H9 (cell line): Measurements from ENCODE around the gene TMEM47. TPM values are rescaled to one million over a fixed set of nuclear protein-coding genes. Genes with fewer than 3 reads are reported as not detected.

Experiments
- DNase-seq: peaks from one replicate; pipeline ENCODE4 v3.0.0-alpha.2; 2017
- H2AFZ ChIP-seq: one replicate; pipeline ENCODE4 v1.6.1; 2013; ENCODE audit warnings: mild to moderate bottlenecking, low read length, control low read depth, moderate library complexity
- H2AK5ac ChIP-seq: 2 replicates; pipeline ENCODE4 v1.6.1; 2013; ENCODE audit warnings: low read length, control low read depth, mixed read lengths; ENCODE audit not compliant: insufficient read length
- H2BK120ac ChIP-seq: one replicate; pipeline ENCODE4 v1.6.1; 2013; ENCODE audit warnings: low read depth, mild to moderate bottlenecking, low read length, control low read depth, inconsistent platforms; ENCODE audit not compliant: poor library complexity, severe bottlenecking
- H2BK12ac ChIP-seq: 2 replicates; pipeline ENCODE4 v1.6.1; 2013; ENCODE audit warnings: low read length, control low read depth, mixed read lengths, low read depth; ENCODE audit not compliant: insufficient read length
- H2BK15ac ChIP-seq: 2 replicates; pipeline ENCODE4 v1.6.1; 2013; ENCODE audit warnings: low read depth, low read length, control low read depth
- H2BK20ac ChIP-seq: one replicate; pipeline ENCODE4 v1.6.1; 2013; ENCODE audit warnings: low read depth, mild to moderate bottlenecking, low read length, control low read depth, inconsistent platforms; ENCODE audit not compliant: poor library complexity, severe bottlenecking
- H2BK5ac ChIP-seq: 2 replicates; pipeline ENCODE4 v1.6.1; 2013; ENCODE audit warnings: low read length, control low read depth, mixed read lengths; ENCODE audit not compliant: insufficient read length
- H3K14ac ChIP-seq: 2 replicates; pipeline ENCODE4 v1.6.1; 2013; ENCODE audit warnings: low read length, control low read depth; ENCODE audit not compliant: insufficient read depth
- H3K18ac ChIP-seq: 2 replicates; pipeline ENCODE4 v1.6.1; 2013; ENCODE audit warnings: low read depth, mild to moderate bottlenecking, mixed read lengths, low read length, control low read depth; ENCODE audit not compliant: insufficient read length
- H3K23ac ChIP-seq: 2 replicates; pipeline ENCODE4 v1.6.1; 2013; ENCODE audit warnings: low read length, control low read depth, mixed read lengths, low read depth; ENCODE audit not compliant: insufficient read length
- H3K23me2 ChIP-seq: 2 replicates; pipeline ENCODE4 v1.6.1; 2013; ENCODE audit warnings: low read depth, mild to moderate bottlenecking, mixed read lengths, low read length, control low read depth; ENCODE audit not compliant: insufficient read length, poor library complexity, severe bottlenecking
- H3K27ac ChIP-seq: 2 replicates; pipeline ENCODE4 v1.5.1; 2013; ENCODE audit warnings: low read length, control low read depth, mixed read lengths, low read depth; ENCODE audit not compliant: insufficient read length
- H3K27me3 ChIP-seq: 2 replicates; pipeline ENCODE4 v1.6.1; 2013; ENCODE audit warnings: low read length, control low read depth, inconsistent platforms; ENCODE audit not compliant: insufficient read depth
- H3K4ac ChIP-seq: 2 replicates; pipeline ENCODE4 v1.6.1; 2013; ENCODE audit warnings: low read depth, mild to moderate bottlenecking, control low read depth, inconsistent platforms, low read length, moderate library complexity
- H3K4me1 ChIP-seq: 2 replicates; pipeline ENCODE4 v1.6.1; 2013; ENCODE audit warnings: low read length, control low read depth, inconsistent platforms; ENCODE audit not compliant: insufficient read depth
- H3K4me2 ChIP-seq: 2 replicates; pipeline ENCODE4 v1.6.1; 2013; ENCODE audit warnings: low read length, control low read depth, mixed read lengths; ENCODE audit not compliant: insufficient read length, insufficient read depth
- H3K56ac ChIP-seq: 2 replicates; pipeline ENCODE4 v1.6.1; 2013; ENCODE audit warnings: low read depth, mild to moderate bottlenecking, mixed read lengths, low read length, control low read depth; ENCODE audit not compliant: insufficient read length
- H3K79me1 ChIP-seq: 2 replicates; pipeline ENCODE4 v1.6.1; 2013; ENCODE audit warnings: low read depth, mild to moderate bottlenecking, moderate library complexity, low read length, control low read depth, inconsistent platforms; ENCODE audit not compliant: insufficient read depth, poor library complexity, severe bottlenecking
- H3K79me2 ChIP-seq: 2 replicates; pipeline ENCODE4 v1.6.1; 2013; ENCODE audit warnings: low read length, control low read depth, inconsistent platforms; ENCODE audit not compliant: insufficient read depth
- H3K9ac ChIP-seq: 2 replicates; pipeline ENCODE4 v1.6.1; 2013; ENCODE audit warnings: low read length, control low read depth, mixed read lengths; ENCODE audit not compliant: insufficient read length; ENCODE audit errors: extremely low read depth
- H3K9me3 ChIP-seq: one replicate; pipeline ENCODE4 v1.6.1; 2013; ENCODE audit warnings: low read depth, low read length, inconsistent platforms; ENCODE audit not compliant: control insufficient read depth
- H3T11ph ChIP-seq: one replicate; pipeline ENCODE4 v1.6.1; 2013; ENCODE audit warnings: mild to moderate bottlenecking, low read length, control low read depth, inconsistent platforms
- H4K20me1 ChIP-seq: one replicate; pipeline ENCODE4 v1.6.1; 2013; ENCODE audit not compliant: control insufficient read depth, insufficient read length, insufficient read depth
- H4K5ac ChIP-seq: 2 replicates; pipeline ENCODE4 v1.6.1; 2013; ENCODE audit warnings: low read depth, mild to moderate bottlenecking, mixed read lengths, low read length, control low read depth; ENCODE audit not compliant: insufficient read length
- H4K8ac ChIP-seq: replicated peaks from 2 replicates; pipeline ENCODE4 v1.6.1; 2013; ENCODE audit warnings: low read length, control low read depth, mixed read lengths, low read depth; ENCODE audit not compliant: insufficient read length
- H4K91ac ChIP-seq: 2 replicates; pipeline ENCODE4 v1.6.1; 2013; ENCODE audit warnings: low read depth, mild to moderate bottlenecking, moderate library complexity, mixed read lengths, low read length, control low read depth; ENCODE audit not compliant: insufficient read length
- H3K27ac Mint-ChIP-seq, 3 experiments: 2 replicates in 2 of 3; 3 replicates in 1 of 3; pipeline ENCODE4 v1.8.0; 2020 to 2021; ENCODE audit warnings: mixed read lengths in 3 of 3, mild to moderate bottlenecking in 1 of 3, moderate library complexity in 1 of 3
- H3K27me3 Mint-ChIP-seq: 2 replicates; pipeline ENCODE4 v1.8.0; 2021; ENCODE audit warnings: low read depth, mild to moderate bottlenecking, moderate library complexity, mixed read lengths
- H3K36me3 Mint-ChIP-seq, 3 experiments: 2 replicates in 2 of 3; 3 replicates in 1 of 3; pipeline ENCODE4 v1.8.0; 2020 to 2021; ENCODE audit warnings: low read depth in 3 of 3, mixed read lengths in 3 of 3; ENCODE audit not compliant: insufficient read depth in 1 of 3
- H3K4me1 Mint-ChIP-seq, 2 experiments: 2 replicates each; pipeline ENCODE4 v1.8.0; 2020; ENCODE audit warnings: mixed read lengths in 2 of 2
- H3K4me3 Mint-ChIP-seq, 2 experiments: 2 replicates in 1 of 2; 3 replicates in 1 of 2; pipeline ENCODE4 v1.8.0; 2020 to 2021; ENCODE audit warnings: mild to moderate bottlenecking in 2 of 2, mixed read lengths in 2 of 2, moderate library complexity in 1 of 2
- H3K9me3 Mint-ChIP-seq, 2 experiments: 2 replicates in 1 of 2; 3 replicates in 1 of 2; pipeline ENCODE4 v1.8.0; 2020; ENCODE audit warnings: mild to moderate bottlenecking in 2 of 2, mixed read lengths in 2 of 2, moderate library complexity in 1 of 2
- CTCF ChIP-seq: fragments of 200-600 bp; sonication (generic); conservative IDR thresholded peaks from 3 replicates; pipeline ENCODE4 v1.8.0; 2021; ENCODE audit warnings: antibody characterized with exemption, mild to moderate bottlenecking
- WGBS: extraction: QIAGEN DNeasy Blood & Tissue Kit; methylation state at CpG from one replicate; pipeline ENCODE4 v1.1.7; 2013; ENCODE audit warnings: missing lambda C conversion rate, low lambda C conversion rate, mixed read lengths; ENCODE audit not compliant: insufficient read length; ENCODE audit errors: extremely low coverage; 5-methylcytosine and 5-hydroxymethylcytosine counted together
- total RNA-seq: library from RNA; stranded (reverse); gene quantifications from 2 replicates; pipeline ENCODE4 v1.2.1, GENCODE V29; 2021

TMEM47 gene
- total RNA-seq, 1 experiment from 2014 or later = 26.0 TPM

GRCh38 chrX:34585561-34585960, 71.5 kb downstream of the TMEM47 start:
- no peak overlapping the region for H2BK15ac ChIP-seq
- H3K27me3 ChIP-seq = no peaks in the 10 kb centered on the region
- H3K4me1 ChIP-seq = no peaks in the 10 kb centered on the region
- no peak for DNase-seq
- H2BK5ac ChIP-seq = no peak overlapping the region
- no peak overlapping the region for H3K27ac ChIP-seq
- H4K20me1 ChIP-seq = no peaks in the 10 kb centered on the region
- no peak overlapping the region for H3K4ac ChIP-seq
- Mint-ChIP-seq H3K9me3 (peaks cover 13 to 61% of the 10 kb centered on the region in 2 experiments; a peak in 4 of 5 replicates), H3K4me1 (peaks cover 21 to 22% of the 10 kb centered on the region in 2 experiments), H3K36me3 (peaks cover 0 to 20% (median 0%) of the 10 kb centered on the region in 3 experiments; a peak in 3 of 7 replicates), H3K27ac (no peak overlapping the region), H3K27me3 (no peaks in the 10 kb centered on the region), H3K4me3 (no peak overlapping the region)
- no peak overlapping the region for H3K14ac ChIP-seq
- WGBS = no CpG with 5 or more reads among the region's 5 CpGs
- H4K8ac ChIP-seq = no peak overlapping the region
- H3K18ac ChIP-seq = no peak overlapping the region
- no peak overlapping the region for H3K4me2 ChIP-seq
- no peaks in the 10 kb centered on the region for H3K23me2 ChIP-seq
- H4K91ac ChIP-seq = no peak overlapping the region
- H2BK120ac ChIP-seq = no peak overlapping the region
- no peak overlapping the region for H2AK5ac ChIP-seq
- no peaks in the 10 kb centered on the region for H3K79me1 ChIP-seq
- H3T11ph ChIP-seq = no peak overlapping the region
- no peaks in the 10 kb centered on the region for H3K9me3 ChIP-seq
- no peak overlapping the region for H3K56ac ChIP-seq
- H2BK20ac ChIP-seq = no peak overlapping the region
- H3K23ac ChIP-seq = no peak overlapping the region
- no peak overlapping the region for H2BK12ac ChIP-seq
- no peak overlapping the region for H2AFZ ChIP-seq
- no peak overlapping the region for H4K5ac ChIP-seq
- no peak for TF ChIP-seq CTCF
- H3K9ac ChIP-seq = no peak overlapping the region
- no peaks in the 10 kb centered on the region for H3K79me2 ChIP-seq
